Epithelial cell of proximal tubule (primary cell): Measurements from ENCODE around the gene LRRC9. TPM values are rescaled to one million over a fixed set of nuclear protein-coding genes. Genes with fewer than 3 reads are reported as not detected.
"Not testable (repeated sequence)": the region's sequence is repeated elsewhere in the genome, so short reads cannot be mapped to it uniquely, and the experiment has no call there.

Source experiments
- DNase-seq: peaks from one replicate; pipeline ENCODE4 v3.0.0-alpha.2; 2011; ENCODE audit warnings: low read depth
- H3K4me3 ChIP-seq: 2 replicates; pipeline ENCODE4 v1.5.1; 2011; ENCODE audit warnings: low read depth, mild to moderate bottlenecking, low read length
- CTCF ChIP-seq: conservative IDR thresholded peaks from 2 replicates; pipeline ENCODE4 v1.5.1; 2012; ENCODE audit warnings: low read depth, mild to moderate bottlenecking, low read length
- total RNA-seq: library from RNA; depleted of rRNA; stranded (reverse); fragments of >200 nt; gene quantifications from 2 replicates; pipeline ENCODE4 v1.2.3, GENCODE V29; 2015

The LRRC9 gene
- total RNA-seq, 1 donor from 2014 or later = 0.23 TPM

- no peak for TF ChIP-seq CTCF
- DNase-seq = no peak
- peak overlapping the region; percentile 89 for H3K4me3 ChIP-seq
These were observed 173.7 kb downstream of the LRRC9 start for GRCh38 chr14:60093606-60094005.

GRCh38 chr14:60094306-60094897 is 174.5 kb downstream of the LRRC9 start:
- TF ChIP-seq CTCF = no peak
- H3K4me3 ChIP-seq = peak overlapping the region; percentile 89
- DNase-seq = no peak

- no peak for TF ChIP-seq CTCF
- H3K4me3 ChIP-seq = peak overlapping the region; percentile 89
- DNase-seq = no peak
These were observed 175.3 kb downstream of the LRRC9 start for GRCh38 chr14:60095231-60095630.

GRCh38 chr14:60095781-60096450 is 176.0 kb downstream of the LRRC9 start:
- H3K4me3 ChIP-seq = no peak overlapping the region
- DNase-seq = no peak
- TF ChIP-seq CTCF = no peak

GRCh38 chr14:60097974-60098373 is 178.0 kb downstream of the LRRC9 start:
- no peak for TF ChIP-seq CTCF
- H3K4me3 ChIP-seq = no peak overlapping the region
- no peak for DNase-seq

GRCh38 chr14:60099855-60100254 is 179.9 kb downstream of the LRRC9 start:
- not testable (repeated sequence) for H3K4me3 ChIP-seq, DNase-seq

- DNase-seq = no peak
- no peak overlapping the region for H3K4me3 ChIP-seq
- no peak for TF ChIP-seq CTCF
These were observed 181.8 kb downstream of the LRRC9 start for GRCh38 chr14:60101786-60102185.
